ENCODE measurements around the gene RPAP2.
"Not testable (repeated sequence)": the region's sequence is repeated elsewhere in the genome, so short reads cannot be mapped to it uniquely, and the experiment has no call there.

- not testable (repeated sequence) for TF ChIP-seq CTCF, POLR2A (IDR thresholded peaks at IDR 0.05)
Measured at GRCh38 chr1:92377991-92378390, 79.1 kb downstream of the RPAP2 start.

All from esophagus squamous epithelium (tissue), 4 donors.